ENCODE measurements around the gene TMPRSS9. TPM values are rescaled to one million over a fixed set of nuclear protein-coding genes. Genes with fewer than 3 reads are reported as not detected.

The TMPRSS9 gene
- total RNA-seq, 3 donors from 2014 or later (not counting 1 experiment from before 2014, with no cell fraction given) = not detected

GRCh38 chr19:2335848-2336247 lies 24.2 kb upstream of the TMPRSS9 start:
- Histone ChIP-seq H3K4me3 (ENCODE audit: low read length) (no peak overlapping the region), H3K4me1 (ENCODE audit: control insufficient read depth, insufficient read depth, low read length) (peaks cover 27% of the 10 kb centered on the region), H3K36me3 (ENCODE audit: control insufficient read depth, insufficient read depth, low read length) (peaks cover 8% of the 10 kb centered on the region), H3K27ac (ENCODE audit: low read length) (no peak overlapping the region), H3K9me3 (ENCODE audit: control insufficient read depth, insufficient read depth, low read length) (no peaks in the 10 kb centered on the region), H3K27me3 (ENCODE audit: control insufficient read depth, insufficient read depth, low read length) (no peaks in the 10 kb centered on the region)
- no peak for TF ChIP-seq CTCF (IDR thresholded peaks at IDR 0.05)
- Mint-ChIP-seq H3K9me3 (no peaks in the 10 kb centered on the region), H3K4me3 (no peak overlapping the region), H3K27me3 (ENCODE audit: low read depth in 2 of 2) (no peaks in the 10 kb centered on the region), H3K27ac (peak overlapping the region in 1 of 2 donors; percentile 2), H3K36me3 (no peaks in the 10 kb centered on the region), H3K4me1 (peaks cover 0 to 20% of the 10 kb centered on the region in 2 donors)
- DNase-seq (no peak), ATAC-seq (peak in 1 of 3 donors; percentile 32)
- 99% methylated on average over 3 of the region's 3 CpGs for WGBS (ENCODE audit: insufficient coverage)
- intact Hi-C loops (cut with micrococcal nuclease) = no loop called here

GRCh38 chr19:2336528-2337328 lies 23.3 kb upstream of the TMPRSS9 start:
- Histone ChIP-seq H3K27ac (ENCODE audit: low read length) (no peak overlapping the region), H3K4me3 (ENCODE audit: low read length) (no peak overlapping the region), H3K36me3 (ENCODE audit: control insufficient read depth, insufficient read depth, low read length) (peaks cover 14% of the 10 kb centered on the region), H3K4me1 (ENCODE audit: control insufficient read depth, insufficient read depth, low read length) (peaks cover 24% of the 10 kb centered on the region), H3K27me3 (ENCODE audit: control insufficient read depth, insufficient read depth, low read length) (no peaks in the 10 kb centered on the region), H3K9me3 (ENCODE audit: control insufficient read depth, insufficient read depth, low read length) (no peaks in the 10 kb centered on the region)
- no peaks in the 10 kb centered on the region for H3K36me3 Mint-ChIP-seq
- no peaks in the 10 kb centered on the region for H3K27me3 Mint-ChIP-seq (ENCODE audit: low read depth in 2 of 2)
- no peaks in the 10 kb centered on the region for H3K9me3 Mint-ChIP-seq
- H3K27ac Mint-ChIP-seq = peak overlapping the region in 1 of 2 donors; percentile 2
- no peak overlapping the region for H3K4me3 Mint-ChIP-seq
- DNase-seq (no peak), ATAC-seq (no peak)
- 89% methylated on average over 33 of the region's 33 CpGs for WGBS (ENCODE audit: insufficient coverage)
- TF ChIP-seq CTCF (IDR thresholded peaks at IDR 0.05) = no peak
- intact Hi-C loops (cut with micrococcal nuclease) = no loop called here
- H3K4me1 Mint-ChIP-seq = peaks cover 0 to 18% of the 10 kb centered on the region in 2 donors

- intact Hi-C loops (cut with micrococcal nuclease) = no loop called here
- no peak for TF ChIP-seq CTCF (IDR thresholded peaks at IDR 0.05)
- Mint-ChIP-seq H3K27me3 (ENCODE audit: low read depth in 2 of 2) (no peaks in the 10 kb centered on the region), H3K4me3 (no peak overlapping the region), H3K9me3 (no peaks in the 10 kb centered on the region), H3K36me3 (no peaks in the 10 kb centered on the region), H3K4me1 (peaks cover 0 to 16% of the 10 kb centered on the region in 2 donors), H3K27ac (no peak overlapping the region)
- Histone ChIP-seq H3K27me3 (ENCODE audit: control insufficient read depth, insufficient read depth, low read length) (no peaks in the 10 kb centered on the region), H3K27ac (ENCODE audit: low read length) (no peak overlapping the region), H3K9me3 (ENCODE audit: control insufficient read depth, insufficient read depth, low read length) (no peaks in the 10 kb centered on the region), H3K4me3 (ENCODE audit: low read length) (no peak overlapping the region), H3K4me1 (ENCODE audit: control insufficient read depth, insufficient read depth, low read length) (peaks cover 18% of the 10 kb centered on the region), H3K36me3 (ENCODE audit: control insufficient read depth, insufficient read depth, low read length) (peaks cover 14% of the 10 kb centered on the region)
- DNase-seq (no peak), ATAC-seq (no peak)
- WGBS (ENCODE audit: insufficient coverage) = 88% methylated on average over 19 of the region's 19 CpGs
Measured at GRCh38 chr19:2337329-2337707, 22.7 kb upstream of the TMPRSS9 start.

Data from natural killer cell (primary cell).